ENCODE data around the gene BRMS1L.

DNA sequence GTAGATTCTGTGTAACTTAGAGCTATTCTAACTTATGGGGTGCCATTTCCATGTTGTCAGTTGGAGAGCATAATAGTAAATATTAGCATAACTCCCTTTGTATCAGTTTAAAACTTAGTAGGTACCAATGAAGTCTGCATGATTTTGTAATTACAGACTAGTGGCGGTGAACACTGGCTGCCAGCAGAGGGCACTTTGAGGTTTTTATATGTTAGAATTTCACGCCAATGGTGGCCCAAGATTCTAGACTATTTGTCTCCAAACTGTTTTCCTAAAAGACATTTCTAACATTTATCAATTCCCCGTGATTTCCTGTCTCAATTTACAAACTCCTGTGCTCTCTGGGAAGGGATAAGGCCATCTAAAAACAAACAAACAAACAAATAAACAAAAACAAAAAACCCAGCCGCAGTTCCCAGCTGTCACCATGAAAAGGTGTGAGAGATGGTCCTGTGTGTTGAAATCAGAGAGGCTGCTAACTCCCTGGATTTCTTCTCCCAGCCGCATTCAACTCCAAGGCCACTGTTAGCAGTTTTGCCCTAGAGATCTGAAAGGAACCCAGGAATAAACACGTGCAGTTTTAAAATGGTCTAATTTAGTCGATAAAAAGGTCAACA is 57.6 kb downstream of the BRMS1L start:
- TF ChIP-seq CTCF (IDR thresholded peaks at IDR 0.05) (peak; percentile 81), EZH2 (IDR thresholded peaks at IDR 0.05) (no peak)

Measured in neural progenitor cell (in vitro differentiated cells).